NCI-H2196 (cell line): ENCODE results near the gene ITGB3.
"Not testable (repeated sequence)": the region's sequence is repeated elsewhere in the genome, so short reads cannot be mapped to it uniquely, and the experiment has no call there.

ENCODE experiments used
- DNase-seq: peaks from one replicate; lab custom pipeline; 2025; ENCODE audit not compliant: unreplicated experiment; lab: John Stamatoyannopoulos, UW

ITGB3 gene

GRCh38 chr17:47222047-47222446, 31.6 kb upstream of the ITGB3 start:
- no peak for DNase-seq

- DNase-seq: no peak
Observed at GRCh38 chr17:47223007-47223406, 30.6 kb upstream of the ITGB3 start.

- DNase-seq: no peak
Observed at GRCh38 chr17:47223460-47223859, 30.2 kb upstream of the ITGB3 start.

DNA sequence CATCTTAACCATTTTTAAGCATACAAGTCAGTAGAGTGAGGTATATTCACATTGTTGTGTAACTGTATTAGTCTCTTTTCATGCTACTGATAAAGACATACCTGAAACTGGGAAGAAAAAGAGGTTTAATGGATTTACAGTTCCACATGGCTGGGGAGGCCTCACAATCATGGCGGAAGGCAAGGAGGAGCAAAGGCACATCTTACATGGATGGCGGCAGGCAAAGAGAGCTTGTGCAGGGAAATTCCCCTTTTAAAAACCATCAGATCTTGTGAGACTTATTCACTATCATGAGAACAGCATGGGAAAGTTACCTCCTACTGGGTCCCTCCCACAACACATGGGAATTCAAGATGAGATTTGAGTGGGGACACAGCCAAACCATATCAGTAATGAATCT, 29.6 kb upstream of the ITGB3 start:
- DNase-seq: not testable (repeated sequence)

- no peak for DNase-seq
Observed at GRCh38 chr17:47224966-47225365, 28.7 kb upstream of the ITGB3 start.

GRCh38 chr17:47225436-47225858, 28.2 kb upstream of the ITGB3 start:
- peak; percentile 10 for DNase-seq

GRCh38 chr17:47225911-47226688, 27.5 kb upstream of the ITGB3 start:
- no peak for DNase-seq

DNA sequence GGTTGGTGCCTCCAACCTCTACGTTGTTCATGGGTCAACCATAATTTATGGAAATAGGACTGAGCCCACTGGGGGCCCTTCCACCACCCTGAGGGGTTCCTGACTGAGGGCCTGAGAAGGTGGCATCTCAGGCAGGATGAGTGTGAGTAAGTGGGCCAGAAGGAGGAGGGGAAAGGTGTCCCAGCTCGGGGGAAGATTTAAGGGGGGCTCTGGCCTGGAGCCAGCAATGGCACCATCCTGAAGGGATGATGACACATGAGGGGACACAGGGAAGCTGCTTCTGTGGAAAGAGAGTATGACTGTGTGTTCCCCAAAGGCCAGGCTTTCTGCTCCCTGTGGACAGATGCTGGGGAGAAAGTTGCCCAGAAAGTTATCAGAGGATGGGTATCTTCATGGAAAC, 25.8 kb upstream of the ITGB3 start:
- no peak for DNase-seq

DNA sequence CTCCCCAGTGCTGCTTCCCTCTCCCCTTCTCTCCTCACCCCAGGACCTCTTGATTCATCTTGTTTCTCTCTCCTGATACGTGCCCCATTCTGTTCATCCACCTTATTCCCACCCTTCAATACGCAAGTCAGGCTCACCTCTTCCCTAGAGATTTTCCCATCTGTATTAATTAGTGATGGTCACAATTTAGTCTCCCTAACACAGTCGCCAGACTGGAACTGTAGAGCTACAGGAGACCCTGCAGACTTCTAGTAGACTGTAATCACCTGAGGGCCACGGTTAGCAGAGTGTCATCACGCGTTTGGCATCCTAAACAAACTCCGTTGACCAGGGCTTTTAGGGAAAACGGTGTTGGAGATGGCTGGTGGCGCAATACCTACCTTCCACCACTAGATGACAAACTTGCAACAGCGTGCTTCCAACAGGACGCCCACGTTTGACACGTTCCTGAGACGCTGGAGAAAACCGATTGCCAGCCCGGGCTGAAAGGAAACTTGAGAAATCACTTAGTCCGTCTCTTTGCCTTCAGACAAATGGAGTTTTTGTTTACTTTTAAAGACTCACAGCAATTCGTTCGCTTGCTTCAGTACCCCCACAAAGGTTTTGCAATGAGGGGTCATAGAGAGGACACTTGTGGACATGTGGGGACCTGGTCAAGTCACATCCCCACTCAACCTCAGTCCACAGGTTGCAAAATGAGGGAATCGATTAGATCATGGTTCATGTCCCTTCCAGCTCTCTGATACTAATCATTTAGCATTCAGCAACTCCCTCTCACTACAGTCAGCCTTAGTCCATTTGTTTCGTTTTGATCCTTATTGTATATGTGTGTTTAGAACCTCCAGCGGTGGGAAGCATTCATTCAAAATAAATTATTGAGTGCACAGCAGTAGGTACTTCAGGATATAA, 23.8 kb upstream of the ITGB3 start:
- peak; percentile 84 for DNase-seq

DNA sequence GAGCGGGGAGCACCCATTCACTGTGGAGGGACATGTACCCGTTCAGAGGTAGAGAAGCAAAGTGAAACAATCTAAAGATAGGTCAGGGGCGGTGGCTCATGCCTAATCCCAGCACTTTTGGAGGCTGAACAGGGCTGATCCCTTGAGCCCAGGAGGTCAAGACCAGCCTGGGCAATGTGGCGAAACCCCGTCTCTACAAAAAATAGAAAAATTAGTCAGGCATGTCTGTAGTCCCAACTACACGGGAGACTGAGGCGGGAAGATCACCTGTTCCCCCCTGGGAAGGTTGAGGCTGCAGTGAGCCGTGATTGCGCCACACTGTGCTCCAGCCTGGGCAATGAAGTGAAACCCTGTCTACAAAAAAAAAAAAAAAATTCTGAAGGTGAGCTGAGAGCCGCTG, 22.8 kb upstream of the ITGB3 start:
- no peak for DNase-seq

DNA sequence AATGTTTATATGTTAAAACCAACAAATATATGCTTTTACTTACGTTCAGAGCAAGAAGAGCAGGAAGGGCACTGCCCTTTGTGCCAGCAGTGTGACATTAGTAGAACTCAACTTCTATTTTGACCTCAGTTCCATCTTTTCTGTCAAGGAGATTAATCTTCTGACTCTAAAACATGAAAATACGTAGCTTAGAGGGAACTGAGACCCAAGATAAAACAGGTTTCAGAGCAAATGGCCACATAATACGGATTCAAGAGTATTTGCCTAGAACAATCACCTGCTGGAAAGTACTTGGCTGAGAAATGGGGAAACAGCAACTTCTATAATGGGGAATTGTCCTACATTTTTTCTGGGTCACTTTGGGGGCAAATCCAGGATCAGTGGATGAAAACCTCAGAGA, 22.3 kb upstream of the ITGB3 start:
- DNase-seq: no peak

DNA sequence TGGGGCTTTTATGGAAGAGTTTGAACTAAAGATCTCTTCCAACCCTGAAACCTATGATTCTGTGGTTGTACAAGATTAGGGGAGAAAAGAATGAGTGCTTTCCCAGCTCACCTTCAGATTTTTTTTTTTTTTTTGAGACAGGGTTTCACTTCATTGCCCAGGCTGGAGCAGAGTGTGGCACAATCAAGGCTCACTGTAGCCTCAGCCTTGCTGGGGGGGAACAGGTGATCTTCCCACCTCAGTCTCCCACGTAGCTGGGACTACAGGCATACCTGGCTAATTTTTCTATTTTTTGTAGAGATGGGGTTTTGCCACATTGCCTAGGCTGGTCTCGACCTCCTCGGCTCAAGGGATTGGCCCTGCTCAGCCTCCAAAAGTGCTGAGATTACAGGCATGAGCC, 21.8 kb upstream of the ITGB3 start:
- DNase-seq: no peak

DNA sequence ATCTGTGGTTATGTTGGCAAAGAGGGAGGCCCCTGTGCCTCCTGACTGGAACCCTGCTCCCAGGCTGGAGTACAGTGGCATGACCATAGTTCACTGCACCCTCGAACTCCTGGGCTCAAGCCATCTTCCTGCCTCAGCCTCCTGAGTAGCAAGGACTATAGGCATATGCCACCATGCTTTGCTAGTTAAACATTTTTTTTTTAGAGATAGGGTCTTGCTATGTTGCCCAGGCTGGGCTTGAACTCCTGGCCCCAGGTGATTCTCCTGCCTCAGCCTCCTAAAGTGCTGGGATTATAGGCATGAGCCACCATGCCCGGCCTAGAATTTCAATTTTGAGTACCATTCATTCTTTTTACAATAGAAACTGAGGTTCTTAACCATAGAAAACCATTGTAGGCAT, 21.2 kb upstream of the ITGB3 start:
- no peak for DNase-seq

DNA sequence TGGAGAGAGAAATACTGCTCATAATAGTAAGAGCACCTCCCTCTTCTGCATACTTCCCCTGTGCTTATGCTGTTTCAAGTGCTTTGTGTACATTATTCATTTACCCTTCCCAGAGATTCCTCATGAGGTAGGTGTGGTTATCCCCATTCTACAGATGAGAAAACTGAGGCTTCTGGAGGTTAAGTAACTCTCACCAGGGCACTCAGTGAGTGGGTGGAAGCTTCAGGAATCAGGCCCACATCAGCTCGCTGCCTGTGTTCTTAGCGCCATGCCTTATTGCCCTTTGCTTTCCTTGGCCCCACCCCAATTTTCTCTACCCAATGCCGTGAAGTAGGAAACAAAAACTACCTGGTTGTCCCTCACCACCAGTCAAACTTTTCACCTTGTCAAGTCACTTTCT, 18.1 kb upstream of the ITGB3 start:
- no peak for DNase-seq

GRCh38 chr17:47235923-47236322, 17.7 kb upstream of the ITGB3 start:
- DNase-seq: no peak

DNA sequence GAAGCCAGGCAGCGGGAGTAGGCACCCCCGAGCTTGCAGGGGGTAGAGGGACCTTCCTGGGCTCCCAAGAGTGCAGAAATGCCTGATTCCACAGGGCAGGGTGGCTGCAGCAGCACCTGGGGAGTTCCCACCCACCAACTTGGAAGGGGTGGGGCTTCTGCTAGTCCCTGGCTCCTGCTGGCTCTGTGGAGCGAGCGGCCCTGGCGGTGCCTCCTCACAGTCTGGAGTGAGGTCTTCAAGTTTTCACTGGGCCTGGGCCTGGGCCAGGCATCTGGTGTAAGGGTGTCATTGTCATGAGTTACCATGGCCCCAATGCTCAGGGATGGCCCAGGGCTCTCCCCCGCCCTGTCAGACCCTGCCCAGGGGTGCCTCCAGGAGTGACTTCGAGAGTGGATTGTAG, 15.8 kb upstream of the ITGB3 start:
- no peak for DNase-seq

GRCh38 chr17:47238321-47239010, 15.2 kb upstream of the ITGB3 start:
- no peak for DNase-seq

DNA sequence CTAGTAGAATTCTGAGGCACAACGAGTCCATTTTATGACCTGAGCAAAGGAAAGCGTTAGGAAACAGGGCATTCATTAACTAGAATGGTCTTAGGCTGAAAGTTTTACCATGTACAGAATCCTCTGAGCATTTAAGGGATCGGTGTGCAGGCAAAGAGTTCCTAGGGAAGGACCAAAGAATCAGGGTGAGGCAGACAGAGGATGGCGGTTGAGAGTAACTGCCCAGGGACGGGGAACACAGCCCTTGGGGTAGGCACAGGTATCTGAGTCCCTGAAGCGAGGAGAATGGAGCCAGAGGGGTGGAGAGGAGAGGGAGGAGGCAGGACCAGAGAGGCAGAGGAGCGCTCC, 14.0 kb upstream of the ITGB3 start:
- no peak for DNase-seq

DNA sequence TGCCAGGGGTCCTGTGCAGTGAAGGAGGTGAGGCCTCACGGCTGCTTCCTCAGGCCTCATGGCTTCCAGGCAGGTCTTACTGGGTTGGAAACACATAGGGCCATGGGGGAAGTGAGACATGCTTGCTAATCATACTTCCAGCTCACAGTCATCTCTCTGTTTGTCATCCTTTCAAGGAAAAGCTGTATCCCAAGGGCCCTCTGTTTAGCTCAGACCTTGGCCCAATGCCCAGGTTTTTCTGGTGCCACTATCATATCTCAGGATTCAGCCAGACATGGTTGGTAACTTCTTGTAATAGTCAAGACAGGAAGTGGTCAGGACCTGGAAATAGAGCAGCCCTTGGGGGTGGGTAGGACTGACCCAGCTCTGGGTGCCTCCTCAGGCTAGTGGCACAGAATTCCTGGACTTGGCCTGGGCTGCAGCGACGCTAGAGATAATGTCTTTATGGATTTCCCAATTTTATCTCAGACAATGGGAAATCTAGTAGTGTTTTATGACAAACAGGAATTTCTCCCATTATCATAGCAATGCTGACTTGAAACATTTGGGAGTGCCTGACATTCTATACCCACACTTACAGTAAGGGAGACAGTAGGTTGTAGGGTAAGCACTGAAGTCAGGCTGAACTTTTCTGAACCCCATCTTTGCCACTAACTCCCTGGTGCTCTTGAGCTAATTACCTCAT, 13.5 kb upstream of the ITGB3 start:
- DNase-seq: peak; percentile 88

DNA sequence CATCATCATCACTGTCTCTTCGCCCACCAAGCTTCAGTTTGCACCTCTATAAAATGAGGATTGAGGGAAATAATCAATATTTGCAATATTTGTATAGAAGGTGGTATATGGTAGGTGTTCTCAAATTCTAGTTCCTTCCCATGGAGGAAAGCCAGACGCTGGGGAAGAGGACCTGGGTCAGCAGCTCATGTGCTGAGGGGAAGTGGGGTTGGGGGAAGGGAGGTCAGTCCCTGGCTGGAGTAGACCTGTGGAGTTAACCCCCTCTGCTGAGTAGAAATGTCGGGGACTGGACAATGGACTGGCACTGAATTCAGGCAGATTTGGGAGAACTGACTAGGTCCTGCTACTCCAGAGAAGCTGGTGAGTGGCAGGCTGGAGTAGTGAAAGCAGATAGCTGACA, 12.8 kb upstream of the ITGB3 start:
- no peak for DNase-seq

DNA sequence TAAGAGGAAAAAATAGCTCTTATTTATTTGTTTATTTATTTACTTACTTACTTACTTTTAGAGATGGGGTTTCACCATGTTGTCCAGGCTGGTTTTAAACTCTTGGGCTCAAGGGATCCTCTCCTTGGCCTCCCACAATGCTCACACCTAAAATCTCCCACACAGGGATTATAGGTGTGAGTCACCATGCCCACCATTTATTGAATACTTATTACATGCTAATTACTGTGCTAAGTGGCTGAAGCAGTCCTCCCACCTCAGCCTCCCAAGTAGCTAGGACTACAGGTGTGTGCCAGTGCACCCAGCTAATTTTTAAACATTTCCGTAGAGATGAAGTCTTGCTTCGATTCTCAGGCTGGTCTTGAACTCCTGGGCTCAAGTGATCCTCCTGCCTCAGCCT, 11.0 kb upstream of the ITGB3 start:
- no peak for DNase-seq
